GM18867 (cell line): ENCODE measurements around the gene COL6A3.

ENCODE experiments used
- ATAC-seq: cut with Tn5 transposase; IDR thresholded peaks from one replicate; pipeline ENCODE4 v1.9.1; 2021; ENCODE audit warnings: mild to moderate bottlenecking, moderate library complexity; ENCODE audit not compliant: unreplicated experiment

COL6A3 gene

DNA sequence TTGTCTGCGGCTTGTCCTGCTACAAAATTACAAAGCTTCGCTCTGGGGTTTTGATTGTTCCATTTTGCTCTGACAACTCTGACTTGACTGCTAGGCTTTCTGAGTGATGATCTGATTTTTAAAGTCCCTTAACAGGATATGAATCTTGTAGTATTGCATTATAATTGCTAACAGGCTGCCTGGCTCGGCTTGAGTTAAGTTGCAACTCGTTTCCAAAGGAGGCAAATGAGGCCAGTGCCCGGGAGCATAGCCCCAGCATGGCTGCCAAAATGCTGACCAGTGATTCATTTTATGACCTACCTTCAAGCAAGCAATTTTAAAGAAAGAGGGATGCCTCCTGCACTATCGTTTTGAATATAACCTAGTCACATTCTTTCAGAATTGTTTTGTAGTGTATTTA is 135.4 kb downstream of the COL6A3 start:
- no peak for ATAC-seq

DNA sequence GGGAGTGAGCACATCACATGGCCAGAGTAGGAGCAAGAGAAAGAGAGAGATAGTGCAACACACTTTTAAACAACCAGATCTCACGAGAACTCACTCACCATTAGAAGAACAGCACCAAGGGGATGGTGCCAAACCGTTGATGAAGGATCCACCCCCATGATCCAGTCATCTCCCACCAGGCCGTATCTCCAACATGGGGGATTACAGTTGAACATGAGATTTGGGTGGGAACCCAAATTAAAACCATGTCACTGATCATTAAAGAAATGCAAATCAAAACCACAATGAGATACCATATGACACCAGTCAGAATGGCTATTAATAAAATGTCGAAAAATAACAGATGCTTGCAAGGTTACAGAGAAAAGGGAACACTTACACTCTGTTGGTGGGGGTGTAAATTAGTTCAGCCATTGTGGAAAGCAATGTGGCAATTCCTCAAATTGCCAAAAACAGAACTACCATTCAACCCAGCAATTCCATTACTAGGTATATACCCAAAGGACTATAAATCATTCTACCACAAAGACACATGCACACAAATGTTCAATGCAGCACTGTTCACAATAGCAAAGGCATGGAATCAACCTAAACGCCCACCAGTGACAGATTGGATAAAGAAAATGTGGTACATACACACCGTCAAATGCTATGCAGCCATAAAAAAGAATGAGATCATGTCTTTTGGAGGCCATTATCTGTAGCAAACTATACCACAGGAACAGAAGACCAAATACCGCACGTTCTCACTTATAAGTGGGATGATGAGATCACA is 137.1 kb downstream of the COL6A3 start:
- ATAC-seq, result no peak
